AG04449 (cell line): ENCODE data around the gene SLC28A1.

Experiments
- CTCF ChIA-PET: fragments of 350-600 bp; formaldehyde crosslinking; extraction: SDS; loops from one replicate; lab custom pipeline; 2021; ENCODE audit warnings: antibody characterized with exemption; lab: Yijun Ruan, JAX
- POLR2A ChIA-PET: fragments of 400-600, 350-600 bp; formaldehyde crosslinking; extraction: SDS; loops from one replicate; lab custom pipeline; 2020; ENCODE audit warnings: antibody characterized with exemption, inconsistent platforms; lab: Yijun Ruan, JAX
- DNase-seq: peaks from one replicate; pipeline ENCODE4 v3.0.0-alpha.2; 2010; ENCODE audit warnings: low read depth, low spot score
- H3K4me3 ChIP-seq: 2 replicates; pipeline ENCODE4 v1.5.1; 2011; ENCODE audit warnings: low read depth, mild to moderate bottlenecking, control low read depth, low read length
- CTCF ChIP-seq: IDR thresholded peaks from one replicate; pipeline ENCODE4 v1.5.1; 2011; ENCODE audit warnings: mild to moderate bottlenecking, moderate library complexity, low read length, control low read depth, inconsistent platforms; ENCODE audit not compliant: insufficient read depth; ENCODE audit errors: missing control alignments

Gene SLC28A1

GRCh38 chr15:84926491-84927230 lies 42.2 kb downstream of the SLC28A1 start:
- no peak for TF ChIP-seq CTCF
- no peak for DNase-seq
- ChIA-PET CTCF (interaction anchor here (0.6 to 7.2 kb wide), 12 partner anchors 9 to 339 kb away, joined by 3 to 95 read pairs (median 6); partner anchors contain the start of genes NMB and ZSCAN2), POLR2A (no interaction called here)
- no peak overlapping the region for H3K4me3 ChIP-seq

- POLR2A ChIA-PET, result no interaction called here
- no peak for TF ChIP-seq CTCF
- CTCF ChIA-PET, result interaction anchor here (0.5 to 7.2 kb wide), 47 partner anchors 9 to 358 kb away, joined by 3 to 95 read pairs (median 5); partner anchors contain the start of genes NMB, WDR73 and ZSCAN2
- DNase-seq, result no peak
- H3K4me3 ChIP-seq, result no peak overlapping the region
Observed at GRCh38 chr15:84928843-84929168, 44.3 kb downstream of the SLC28A1 start.

GRCh38 chr15:84929795-84930603 lies 45.5 kb downstream of the SLC28A1 start:
- no peak for DNase-seq
- ChIA-PET POLR2A (no interaction called here), CTCF (interaction anchor here (1.1 to 7.2 kb wide), 10 partner anchors 10 to 343 kb away, joined by 3 to 95 read pairs (median 23); partner anchors contain the start of genes NMB and ZSCAN2)
- TF ChIP-seq CTCF, result no peak
- H3K4me3 ChIP-seq, result no peak overlapping the region

GRCh38 chr15:84934942-84935729 lies 50.7 kb downstream of the SLC28A1 start:
- no peak for DNase-seq
- ChIA-PET CTCF (interaction anchor here (1.0 to 2.3 kb wide), 3 partner anchors 10 to 347 kb away, joined by 4 to 7 read pairs (median 6); no protein-coding TSS in a partner anchor), POLR2A (no interaction called here)
- no peak overlapping the region for H3K4me3 ChIP-seq
- no peak for TF ChIP-seq CTCF

GRCh38 chr15:84937144-84937543 lies 52.7 kb downstream of the SLC28A1 start:
- no peak for DNase-seq
- POLR2A ChIA-PET, result no interaction called here
- CTCF ChIA-PET, result interaction anchor here (0.9 to 1.7 kb wide), 3 partner anchors 9 to 16 kb away, joined by 3 to 13 read pairs (median 3); no protein-coding TSS in a partner anchor
- no peak overlapping the region for H3K4me3 ChIP-seq
- no peak for TF ChIP-seq CTCF
